ENCODE measurements around the gene KCTD12. TPM values are rescaled to one million over a fixed set of nuclear protein-coding genes. Genes with fewer than 3 reads are reported as not detected.

Gene KCTD12
- total RNA-seq, 1 experiment from 2014 or later = 1.9 TPM

DNA sequence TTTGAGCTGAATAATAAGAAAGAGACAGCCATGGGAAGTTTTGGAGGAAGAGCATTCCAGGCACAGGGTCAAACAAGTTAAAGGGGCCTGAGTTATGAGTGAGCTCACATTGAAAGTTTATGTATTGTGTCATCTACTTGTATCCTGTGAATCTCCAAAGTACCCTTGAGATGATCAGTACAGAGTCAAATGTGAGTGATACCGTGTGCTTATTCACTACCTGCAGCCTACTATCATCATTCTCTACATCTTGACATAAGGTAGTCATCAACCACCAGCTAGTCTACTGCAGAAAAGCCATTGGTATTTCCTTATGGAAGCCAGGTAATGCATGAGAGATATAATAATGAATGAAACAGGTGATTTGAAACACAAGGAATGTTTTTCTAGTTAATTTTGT lies 3.0 kb upstream of the KCTD12 start:
- H3K27ac ChIP-seq (ENCODE audit: low read depth, low read length) = no peak overlapping the region
- H3K9ac ChIP-seq (ENCODE audit: low read length) = no peak overlapping the region
- no peak overlapping the region for H2AFZ ChIP-seq (ENCODE audit: low read depth, low read length, poor library complexity, severe bottlenecking)
- H3K9me3 ChIP-seq (ENCODE audit: control insufficient read depth in 1 of 2, insufficient read depth in 1 of 2, low read depth in 1 of 2, low read length in 2 of 2) = no peaks in the 10 kb centered on the region
- H3K4me1 ChIP-seq (ENCODE audit: control insufficient read depth in 1 of 2, insufficient read depth in 2 of 2, low read length in 2 of 2) = peaks cover 0 to 14% of the 10 kb centered on the region in 2 experiments; a peak in 1 of 4 replicates
- H3K9me2 ChIP-seq (ENCODE audit: insufficient read depth) = no peaks in the 10 kb centered on the region
- H4K20me1 ChIP-seq (ENCODE audit: insufficient read depth) = no peaks in the 10 kb centered on the region
- H3K36me3 ChIP-seq (ENCODE audit: control insufficient read depth in 1 of 2, insufficient read depth in 2 of 2, low read length in 2 of 2) = no peaks in the 10 kb centered on the region
- no peaks in the 10 kb centered on the region for H3K79me2 ChIP-seq (ENCODE audit: insufficient read depth, low read length)
- RAD21 ChIA-PET (ENCODE audit: low non-redundant PET in 1 of 2, low total read pairs in 2 of 2, uncharacterized antibody in 2 of 2, unreplicated experiment in 2 of 2) = no interaction called here
- no peak overlapping the region for H3K4me2 ChIP-seq (ENCODE audit: low read length)
- POLR2A ChIA-PET = no interaction called here
- intact Hi-C loops (cut with micrococcal nuclease) = no loop called here
- DNase-seq (ENCODE audit: low read depth, low spot score) (no peak), ATAC-seq (no peak)
- CTCF ChIA-PET = interaction anchor here (1.0 kb wide), 1 partner anchor 14 kb away, joined by 3 read pairs; no protein-coding TSS in a partner anchor
- no peak overlapping the region for H3K4me3 ChIP-seq (replicated peaks in 1 of 2; ENCODE audit: low read depth in 1 of 2, low read length in 2 of 2)
- no TSS peak for BruUV-seq (replicated peaks)
- H3K27me3 ChIP-seq (ENCODE audit: insufficient read depth, low read length) = peaks cover 8% of the 10 kb centered on the region; the same call in 1 of the 2 replicates
- TF ChIP-seq ZNF274 (IDR thresholded peaks at IDR 0.05; ENCODE audit: low read depth, low read length) (no peak), CBX3 (IDR thresholded peaks at IDR 0.05; ENCODE audit: low read depth) (no peak), POLR2AphosphoS5 (IDR thresholded peaks at IDR 0.05; ENCODE audit: low read depth, low read length) (no peak), ZFX (IDR thresholded peaks at IDR 0.05) (no peak), YY1 (IDR thresholded peaks at IDR 0.05; ENCODE audit: extremely low read depth, insufficient replicate concordance, low read depth, low read length) (no peak), SRF (IDR thresholded peaks at IDR 0.05; ENCODE audit: low read depth) (no peak), JUND (IDR thresholded peaks at IDR 0.05) (no peak), EZH2phosphoT487 (IDR thresholded peaks at IDR 0.05; ENCODE audit: borderline replicate concordance) (no peak), EZH2 (IDR thresholded peaks at IDR 0.05) (no peak), CEBPB (IDR thresholded peaks at IDR 0.05; ENCODE audit: low read depth) (no peak), RAD21 (IDR thresholded peaks at IDR 0.05; ENCODE audit: low read depth) (no peak), TCF7L2 (IDR thresholded peaks at IDR 0.05; ENCODE audit: borderline replicate concordance, extremely low read depth, insufficient read depth, insufficient read length) (no peak), EGR1 (IDR thresholded peaks at IDR 0.05; ENCODE audit: low read depth) (no peak), FOSL1 (IDR thresholded peaks at IDR 0.05; ENCODE audit: low read depth) (no peak), ATF3 (IDR thresholded peaks at IDR 0.05) (no peak)
- TF ChIP-seq, protein P1, sequence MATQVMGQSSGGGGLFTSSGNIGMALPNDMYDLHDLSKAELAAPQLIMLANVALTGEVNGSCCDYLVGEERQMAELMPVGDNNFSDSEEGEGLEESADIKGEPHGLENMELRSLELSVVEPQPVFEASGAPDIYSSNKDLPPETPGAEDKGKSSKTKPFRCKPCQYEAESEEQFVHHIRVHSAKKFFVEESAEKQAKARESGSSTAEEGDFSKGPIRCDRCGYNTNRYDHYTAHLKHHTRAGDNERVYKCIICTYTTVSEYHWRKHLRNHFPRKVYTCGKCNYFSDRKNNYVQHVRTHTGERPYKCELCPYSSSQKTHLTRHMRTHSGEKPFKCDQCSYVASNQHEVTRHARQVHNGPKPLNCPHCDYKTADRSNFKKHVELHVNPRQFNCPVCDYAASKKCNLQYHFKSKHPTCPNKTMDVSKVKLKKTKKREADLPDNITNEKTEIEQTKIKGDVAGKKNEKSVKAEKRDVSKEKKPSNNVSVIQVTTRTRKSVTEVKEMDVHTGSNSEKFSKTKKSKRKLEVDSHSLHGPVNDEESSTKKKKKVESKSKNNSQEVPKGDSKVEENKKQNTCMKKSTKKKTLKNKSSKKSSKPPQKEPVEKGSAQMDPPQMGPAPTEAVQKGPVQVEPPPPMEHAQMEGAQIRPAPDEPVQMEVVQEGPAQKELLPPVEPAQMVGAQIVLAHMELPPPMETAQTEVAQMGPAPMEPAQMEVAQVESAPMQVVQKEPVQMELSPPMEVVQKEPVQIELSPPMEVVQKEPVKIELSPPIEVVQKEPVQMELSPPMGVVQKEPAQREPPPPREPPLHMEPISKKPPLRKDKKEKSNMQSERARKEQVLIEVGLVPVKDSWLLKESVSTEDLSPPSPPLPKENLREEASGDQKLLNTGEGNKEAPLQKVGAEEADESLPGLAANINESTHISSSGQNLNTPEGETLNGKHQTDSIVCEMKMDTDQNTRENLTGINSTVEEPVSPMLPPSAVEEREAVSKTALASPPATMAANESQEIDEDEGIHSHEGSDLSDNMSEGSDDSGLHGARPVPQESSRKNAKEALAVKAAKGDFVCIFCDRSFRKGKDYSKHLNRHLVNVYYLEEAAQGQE (IDR thresholded peaks at IDR 0.05; ENCODE audit: low read depth) = no peak
- TF ChIP-seq, protein P2, sequence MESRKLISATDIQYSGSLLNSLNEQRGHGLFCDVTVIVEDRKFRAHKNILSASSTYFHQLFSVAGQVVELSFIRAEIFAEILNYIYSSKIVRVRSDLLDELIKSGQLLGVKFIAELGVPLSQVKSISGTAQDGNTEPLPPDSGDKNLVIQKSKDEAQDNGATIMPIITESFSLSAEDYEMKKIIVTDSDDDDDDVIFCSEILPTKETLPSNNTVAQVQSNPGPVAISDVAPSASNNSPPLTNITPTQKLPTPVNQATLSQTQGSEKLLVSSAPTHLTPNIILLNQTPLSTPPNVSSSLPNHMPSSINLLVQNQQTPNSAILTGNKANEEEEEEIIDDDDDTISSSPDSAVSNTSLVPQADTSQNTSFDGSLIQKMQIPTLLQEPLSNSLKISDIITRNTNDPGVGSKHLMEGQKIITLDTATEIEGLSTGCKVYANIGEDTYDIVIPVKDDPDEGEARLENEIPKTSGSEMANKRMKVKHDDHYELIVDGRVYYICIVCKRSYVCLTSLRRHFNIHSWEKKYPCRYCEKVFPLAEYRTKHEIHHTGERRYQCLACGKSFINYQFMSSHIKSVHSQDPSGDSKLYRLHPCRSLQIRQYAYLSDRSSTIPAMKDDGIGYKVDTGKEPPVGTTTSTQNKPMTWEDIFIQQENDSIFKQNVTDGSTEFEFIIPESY (IDR thresholded peaks at IDR 0.05; ENCODE audit: extremely low read depth, insufficient replicate concordance, low read length) = no peak
- TF ChIP-seq, protein P3, sequence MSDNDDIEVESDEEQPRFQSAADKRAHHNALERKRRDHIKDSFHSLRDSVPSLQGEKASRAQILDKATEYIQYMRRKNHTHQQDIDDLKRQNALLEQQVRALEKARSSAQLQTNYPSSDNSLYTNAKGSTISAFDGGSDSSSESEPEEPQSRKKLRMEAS (IDR thresholded peaks at IDR 0.05) = no peak
